ENCODE measurements around the gene B3GNT5.

Gene B3GNT5

DNA sequence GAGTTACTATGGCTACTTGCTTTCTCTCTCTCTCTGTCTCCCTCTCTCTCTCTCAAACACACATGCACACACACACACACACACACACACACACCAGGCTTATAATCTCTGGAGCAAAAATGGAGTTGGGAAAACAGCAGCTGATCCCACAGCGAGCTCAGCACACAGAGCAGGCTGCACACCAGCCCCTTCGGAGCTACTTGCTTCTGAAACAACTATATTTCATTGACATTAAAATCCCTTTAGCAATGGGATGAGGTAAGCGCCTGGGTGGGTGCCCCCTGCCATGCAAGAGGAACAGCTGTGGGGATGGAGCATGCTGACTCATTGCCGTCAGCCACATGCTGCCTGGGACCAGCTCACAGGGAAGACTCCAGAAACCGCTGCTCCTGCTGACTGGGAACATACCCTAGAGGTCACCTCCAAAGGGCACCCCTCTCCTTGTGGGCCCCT, 45.7 kb downstream of the B3GNT5 start:
- DNase-seq = no peak

GRCh38 chr3:183299976-183300375, 46.9 kb downstream of the B3GNT5 start:
- DNase-seq = no peak

- DNase-seq = no peak
Observed at GRCh38 chr3:183300996-183301562, 48.0 kb downstream of the B3GNT5 start.

- DNase-seq = no peak
Observed at GRCh38 chr3:183301937-183302580, 49.0 kb downstream of the B3GNT5 start.

DNA sequence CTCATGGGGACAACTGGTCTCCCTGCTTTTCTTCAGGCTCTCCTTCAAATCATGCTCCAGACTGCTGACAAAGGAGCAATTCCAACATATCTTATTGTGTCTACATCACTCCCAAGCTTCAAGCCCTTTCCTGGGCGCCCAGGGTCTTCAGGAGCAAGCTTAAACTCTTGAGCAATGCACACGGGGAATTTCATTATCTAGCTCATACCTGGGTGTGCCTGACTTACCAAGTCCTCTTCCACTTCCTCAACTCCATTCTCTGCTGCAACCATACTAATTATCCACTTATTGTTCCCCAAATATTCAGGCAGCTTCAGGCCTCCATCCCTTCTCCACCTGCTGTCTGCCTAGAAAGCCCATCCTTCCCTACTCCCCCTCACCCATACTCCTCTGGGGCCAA, 50.6 kb downstream of the B3GNT5 start:
- no peak for DNase-seq

GRCh38 chr3:183306798-183307671, 54.0 kb downstream of the B3GNT5 start:
- DNase-seq = no peak

GRCh38 chr3:183307749-183308148, 54.7 kb downstream of the B3GNT5 start:
- no peak for DNase-seq

DNA sequence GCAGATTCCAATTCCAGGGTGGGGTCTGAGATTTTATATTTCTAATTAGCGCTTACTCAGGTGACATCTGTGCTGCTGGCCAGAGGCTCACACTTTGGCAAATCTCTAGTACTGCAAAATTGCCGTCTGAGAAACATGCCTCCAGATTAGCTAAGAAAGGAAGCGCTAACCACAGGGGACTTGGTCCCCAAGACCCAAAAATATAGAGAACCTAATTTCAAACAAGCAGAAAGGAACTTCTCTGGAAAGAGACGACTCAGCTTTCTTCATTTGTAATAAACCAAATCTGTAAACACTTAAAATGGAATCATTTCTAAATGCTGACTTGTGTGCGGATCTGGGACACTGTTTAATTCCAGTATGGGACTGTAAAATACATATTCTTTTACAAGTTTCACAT, 55.7 kb downstream of the B3GNT5 start:
- DNase-seq = no peak

GRCh38 chr3:183309276-183309675, 56.2 kb downstream of the B3GNT5 start:
- no peak for DNase-seq

GRCh38 chr3:183310936-183311335, 57.9 kb downstream of the B3GNT5 start:
- no peak for DNase-seq

GRCh38 chr3:183312433-183312832, 59.4 kb downstream of the B3GNT5 start:
- no peak for DNase-seq

GRCh38 chr3:183313351-183313750, 60.3 kb downstream of the B3GNT5 start:
- DNase-seq = no peak

GRCh38 chr3:183313764-183314163, 60.7 kb downstream of the B3GNT5 start:
- DNase-seq = no peak

DNA sequence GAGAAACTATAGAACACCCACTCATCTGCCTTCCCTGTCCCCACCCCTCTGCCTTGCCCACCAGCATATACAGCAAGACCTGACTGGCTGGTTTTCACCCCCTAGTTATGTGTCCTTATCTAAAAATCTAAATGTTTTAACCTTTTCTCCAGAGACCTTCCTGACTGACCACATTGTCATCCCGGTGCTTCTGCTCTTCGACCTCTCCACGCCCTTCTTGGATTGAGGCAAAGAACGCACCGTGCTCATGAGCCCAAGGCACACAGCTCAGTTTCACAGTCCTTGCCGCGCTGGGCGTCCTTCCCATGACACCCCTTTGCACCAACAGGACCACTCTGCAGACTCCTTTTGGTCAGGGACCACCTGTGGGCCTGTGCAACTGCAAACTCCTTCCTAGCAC, 62.7 kb downstream of the B3GNT5 start:
- no peak for DNase-seq

DNA sequence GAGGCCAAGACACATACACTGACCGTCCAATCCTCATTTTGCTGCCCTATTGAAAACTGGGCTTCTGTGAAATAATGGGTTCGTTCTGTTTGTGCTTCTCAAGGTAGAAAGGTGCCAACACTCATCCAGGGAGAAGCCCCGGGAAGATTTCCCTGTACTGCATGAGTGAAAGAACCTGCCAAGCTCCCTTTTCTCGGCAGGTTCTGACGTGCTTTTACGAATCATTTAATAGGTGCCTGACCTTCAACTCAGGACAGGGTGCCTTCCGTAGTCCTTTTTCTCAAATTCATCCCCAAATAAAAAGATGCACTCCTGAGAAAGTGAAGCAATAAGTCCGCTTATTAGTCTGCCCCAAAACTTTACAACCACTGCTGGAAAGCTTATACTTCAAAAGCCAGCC, 64.2 kb downstream of the B3GNT5 start:
- DNase-seq = no peak

DNA sequence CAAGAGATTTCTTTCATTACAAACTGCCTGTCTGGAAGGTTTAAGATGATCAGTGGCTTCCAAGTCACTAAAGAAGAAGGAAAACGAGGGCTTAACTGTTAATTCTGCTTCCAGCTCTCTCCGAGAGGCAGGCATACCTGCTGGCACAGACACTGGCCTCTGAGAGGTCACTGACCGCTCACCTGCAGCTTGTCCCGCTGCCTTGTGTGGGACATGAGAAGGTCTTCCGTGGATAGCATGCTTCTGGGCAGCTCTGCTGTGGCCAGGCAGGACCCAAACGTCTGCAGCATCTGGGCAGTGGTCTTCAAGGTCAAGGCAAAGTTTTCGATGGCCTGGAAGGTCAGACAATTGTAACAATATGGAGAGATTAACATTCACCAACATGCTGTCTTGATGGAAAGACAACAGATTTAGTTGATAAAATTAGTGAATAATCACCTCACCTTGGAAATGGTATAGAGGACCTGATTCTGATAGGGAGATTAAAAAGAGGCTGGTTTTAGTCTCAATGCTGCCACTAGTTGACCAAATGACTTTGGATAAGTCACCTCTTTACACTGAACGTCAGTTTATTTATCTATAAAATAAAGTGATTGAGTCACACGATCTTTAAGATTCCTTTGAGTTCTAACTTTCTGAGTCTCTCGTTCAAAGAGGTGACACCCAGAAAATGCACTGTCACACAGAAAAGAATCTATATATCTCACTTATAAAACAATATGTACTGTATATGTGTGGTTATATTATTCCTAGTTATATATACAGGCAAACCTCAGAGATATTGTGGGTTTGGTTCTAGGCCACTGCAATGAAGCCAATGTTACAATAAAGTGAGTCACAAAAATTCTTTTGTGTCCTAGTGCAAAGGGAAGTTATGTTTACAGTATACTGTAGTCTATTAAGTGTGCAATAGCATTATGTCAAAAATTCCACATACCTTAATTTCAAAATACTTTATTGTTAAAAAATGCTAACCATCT, 65.1 kb downstream of the B3GNT5 start:
- no peak for DNase-seq

DNA sequence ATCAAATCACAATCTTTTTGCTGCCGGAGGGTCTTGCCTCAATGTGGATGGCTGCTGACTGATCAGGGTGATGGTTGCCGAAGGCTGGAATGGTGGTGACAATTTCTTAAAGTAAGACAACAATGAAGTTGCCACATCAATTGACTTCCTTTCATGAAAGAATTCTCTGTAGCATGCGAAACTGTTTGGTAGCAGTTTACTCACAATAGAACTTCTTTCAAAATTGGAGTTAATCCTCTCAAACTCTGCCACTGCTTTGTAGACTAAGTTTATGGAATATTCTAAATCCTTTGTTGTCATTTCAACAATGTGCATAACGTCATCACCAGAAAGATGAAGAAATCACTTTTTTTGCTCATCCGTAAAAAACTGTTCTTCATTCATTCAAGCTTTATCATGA, 65.8 kb downstream of the B3GNT5 start:
- DNase-seq = no peak

DNA sequence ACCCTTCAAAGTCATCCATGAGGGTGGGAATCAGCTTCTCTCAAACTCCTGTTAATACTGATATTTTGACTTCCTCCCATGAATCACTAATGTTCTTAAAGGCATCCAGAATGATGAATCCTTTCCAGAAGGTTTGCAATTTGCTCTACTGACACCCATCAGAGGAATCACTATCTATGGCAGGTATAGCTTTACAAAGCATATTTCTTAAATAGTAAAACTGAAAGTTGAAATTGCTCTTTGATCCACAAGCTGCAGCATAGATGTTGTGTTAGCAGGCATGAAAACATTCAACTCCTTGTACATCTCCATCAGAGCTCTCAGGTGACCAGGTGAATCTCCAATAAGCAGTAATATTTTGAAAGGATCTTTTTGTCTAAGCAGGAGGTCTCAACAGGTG, 66.3 kb downstream of the B3GNT5 start:
- no peak for DNase-seq

Data from central memory CD4-positive, alpha-beta T cell (primary cell).